Stimulated activated CD8-positive, alpha-beta memory T cell treated with anti-CD3 and anti-CD28 coated beads, Interleukin-7, amount 100 ng/mL, for 24 hours (primary cell): ENCODE data around the gene PLAA.
A peak's percentile ranks its signal among the peaks of the same experiment; 100 is the strongest.

Source experiments
- DNase-seq: peaks from one replicate; pipeline ENCODE4 v3.0.0-alpha.2; 2020; ENCODE audit warnings: low read depth

The PLAA gene

GRCh38 chr9:26946753-26947727 lies at the start of gene PLAA:
Gene PLAA, minus strand, starts transcription at chr9:26947242. Its CDS starts 197 bp downstream, at chr9:26947045.
- peak; percentile 75 for DNase-seq

GRCh38 chr9:26995810-26996209 lies 48.8 kb upstream of the PLAA start:
- DNase-seq: no peak

- no peak for DNase-seq
These were observed 36.3 kb upstream of the PLAA start for GRCh38 chr9:26983340-26983739.

GRCh38 chr9:26975728-26976707 lies 29.0 kb upstream of the PLAA start:
- no peak for DNase-seq

- no peak for DNase-seq
These were observed 27.9 kb upstream of the PLAA start for GRCh38 chr9:26974927-26975326.

GRCh38 chr9:26973989-26974388 lies 26.9 kb upstream of the PLAA start:
- no peak for DNase-seq

GRCh38 chr9:26971721-26972120 lies 24.7 kb upstream of the PLAA start:
- no peak for DNase-seq

GRCh38 chr9:26956860-26957233 lies 9.8 kb upstream of the PLAA start:
- DNase-seq: no peak

GRCh38 chr9:26955921-26956859 lies 9.1 kb upstream of the PLAA start, which contains the start of gene IFT74:
Gene IFT74, plus strand, starts transcription at chr9:26956412. Its CDS starts 5,556 bp downstream, at chr9:26961968.
- DNase-seq: peak; percentile 83

GRCh38 chr9:26955222-26955903 lies 8.3 kb upstream of the PLAA start:
- DNase-seq: no peak

GRCh38 chr9:26954050-26954508 lies 7.0 kb upstream of the PLAA start:
- no peak for DNase-seq

GRCh38 chr9:26951794-26952193 lies 4.8 kb upstream of the PLAA start:
- DNase-seq: no peak

GRCh38 chr9:26950521-26950920 lies 3.5 kb upstream of the PLAA start:
- no peak for DNase-seq

GRCh38 chr9:26949637-26950069 lies 2.6 kb upstream of the PLAA start:
- DNase-seq: no peak

- no peak for DNase-seq
These were observed 694 bp upstream of the PLAA start for GRCh38 chr9:26947736-26948135.

- no peak for DNase-seq
These were observed 1.5 kb downstream of the PLAA start for GRCh38 chr9:26945591-26945990.

GRCh38 chr9:26940779-26941178 lies 6.3 kb downstream of the PLAA start:
- no peak for DNase-seq

GRCh38 chr9:26939955-26940711 lies 6.9 kb downstream of the PLAA start:
- no peak for DNase-seq

- no peak for DNase-seq
These were observed 9.1 kb downstream of the PLAA start for GRCh38 chr9:26937816-26938371.
